Thymus (tissue), 11 donors: Measurements from ENCODE around the gene DUSP21. TPM values are rescaled to one million over a fixed set of nuclear protein-coding genes. Genes with fewer than 3 reads are reported as not detected.
"Not testable (repeated sequence)": the region's sequence is repeated elsewhere in the genome, so short reads cannot be mapped to it uniquely, and the experiment has no call there.

Source experiments
- DNase-seq, 9 donors: peaks; one replicate each; pipeline ENCODE4 v3.0.0-alpha.2; 2013; ENCODE audit warnings: low spot score in 9 of 9, low read depth in 6 of 9, missing footprints in 1 of 9
- H3K27ac ChIP-seq, 2 donors: one replicate each; pipeline ENCODE4 v1.5.1; 2013; ENCODE audit warnings: control low read depth in 1 of 2, low read depth in 1 of 2, low read length in 1 of 2, mild to moderate bottlenecking in 1 of 2, moderate library complexity in 1 of 2
- H3K27me3 ChIP-seq, 2 donors: one replicate each; pipeline ENCODE4 v1.5.1; 2013; ENCODE audit warnings: low read length in 1 of 2; ENCODE audit not compliant: control insufficient read depth in 2 of 2, insufficient read depth in 1 of 2
- H3K36me3 ChIP-seq, 2 donors: one replicate each; pipeline ENCODE4 v1.5.1; 2013; ENCODE audit warnings: low read length in 1 of 2, mild to moderate bottlenecking in 1 of 2, moderate library complexity in 1 of 2; ENCODE audit not compliant: control insufficient read depth in 2 of 2, insufficient read depth in 2 of 2
- H3K4me1 ChIP-seq, 2 donors: one replicate each; pipeline ENCODE4 v1.5.1; 2013; ENCODE audit warnings: low read length in 2 of 2; ENCODE audit not compliant: control insufficient read depth in 2 of 2, insufficient read depth in 2 of 2
- H3K4me3 ChIP-seq, 2 donors: one replicate each; pipeline ENCODE4 v1.5.1; 2013; ENCODE audit warnings: low read length in 2 of 2, control low read depth in 1 of 2, mild to moderate bottlenecking in 1 of 2
- H3K9me3 ChIP-seq, 2 donors: one replicate each; pipeline ENCODE4 v1.5.1; 2013; ENCODE audit warnings: low read length in 1 of 2, mild to moderate bottlenecking in 1 of 2; ENCODE audit not compliant: control insufficient read depth in 2 of 2, insufficient read depth in 1 of 2
- WGBS: extraction: QIAGEN DNeasy Blood & Tissue Kit; methylation state at CpG from one replicate; pipeline ENCODE4 v1.1.7; 2013; 5-methylcytosine and 5-hydroxymethylcytosine counted together
- polyA plus RNA-seq: library from polyadenylated mRNA; stranded (reverse); fragments of 200-250 nt; gene quantifications from one replicate; pipeline ENCODE4 v1.2.3, GENCODE V29; 2013
- total RNA-seq: library from RNA; stranded (reverse); fragments of 120-200 nt; gene quantifications from one replicate; pipeline ENCODE4 v1.2.4, GENCODE V29; 2013
- donor health status: healthy.

The DUSP21 gene
- total and polyA plus RNA-seq, 2 donors: not detected

DNA sequence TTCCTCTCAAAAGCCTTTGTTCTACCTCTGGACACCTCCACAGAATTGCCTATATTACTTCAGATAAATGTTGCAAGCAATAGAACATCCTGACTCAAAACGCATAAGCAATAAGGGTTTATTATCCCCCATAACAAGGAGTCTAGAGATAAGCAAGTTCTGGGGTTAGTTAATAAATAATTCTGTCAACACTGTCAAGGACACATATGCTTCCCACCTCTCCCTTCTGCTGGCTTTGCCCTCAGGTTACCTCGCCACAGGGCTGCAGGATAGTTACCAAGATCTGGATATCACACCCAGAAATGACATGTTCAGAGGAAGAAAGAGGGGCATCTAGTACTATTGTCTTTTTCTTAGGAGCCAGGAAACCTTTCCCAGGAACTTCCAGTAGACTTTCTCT is 14.0 kb upstream of the DUSP21 start:
- no peaks in the 10 kb centered on the region for H3K27me3 ChIP-seq
- no peak overlapping the region for H3K4me3 ChIP-seq
- no peaks in the 10 kb centered on the region for H3K36me3 ChIP-seq
- H3K4me1 ChIP-seq: no peaks in the 10 kb centered on the region
- H3K9me3 ChIP-seq: no peaks in the 10 kb centered on the region
- no peak for DNase-seq
- WGBS: 77% methylated on average over 2 of the region's 2 CpGs
- no peak overlapping the region for H3K27ac ChIP-seq

DNA sequence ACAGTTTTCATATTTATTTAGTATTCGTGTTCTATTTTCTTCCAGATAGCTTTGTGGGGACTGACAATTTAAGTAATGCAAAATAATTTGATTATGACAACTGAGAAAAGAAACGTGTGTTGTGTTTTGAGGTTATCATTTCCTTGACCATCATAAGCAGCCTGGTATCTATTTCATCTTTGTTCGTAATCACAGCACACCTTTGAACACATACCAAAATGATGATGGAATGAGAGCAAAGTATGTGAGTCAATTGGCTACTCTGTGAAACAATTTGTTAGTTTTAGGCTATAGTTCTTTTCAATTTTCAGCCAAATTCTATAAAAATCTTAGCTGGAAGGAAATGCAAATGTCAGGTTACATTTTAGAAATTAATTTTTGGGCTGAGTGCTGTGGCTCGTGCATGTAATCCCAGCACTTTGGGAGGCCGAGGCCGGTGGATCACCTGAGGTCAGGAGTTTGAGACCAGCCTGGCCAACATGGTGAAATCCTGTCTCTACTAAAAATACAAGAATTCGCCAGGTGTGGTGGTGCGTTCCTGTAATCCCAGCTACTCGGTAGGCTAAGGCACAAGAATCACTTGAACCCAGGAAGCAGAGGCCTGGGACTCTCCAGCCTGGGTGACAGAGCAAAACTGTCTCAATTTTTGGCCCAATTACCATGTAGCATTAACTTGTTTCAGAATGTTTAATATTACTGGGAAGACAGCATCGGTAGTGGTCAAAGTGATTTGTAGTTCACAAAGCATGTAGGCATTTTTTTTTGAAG is 1.1 kb upstream of the DUSP21 start:
- WGBS: 98% methylated on average over 10 of the region's 10 CpGs
- Histone ChIP-seq H3K4me1 (no peaks in the 10 kb centered on the region), H3K9me3 (no peaks in the 10 kb centered on the region), H3K27ac (no peak overlapping the region), H3K27me3 (no peaks in the 10 kb centered on the region), H3K4me3 (no peak overlapping the region), H3K36me3 (no peaks in the 10 kb centered on the region)
- no peak for DNase-seq

DNA sequence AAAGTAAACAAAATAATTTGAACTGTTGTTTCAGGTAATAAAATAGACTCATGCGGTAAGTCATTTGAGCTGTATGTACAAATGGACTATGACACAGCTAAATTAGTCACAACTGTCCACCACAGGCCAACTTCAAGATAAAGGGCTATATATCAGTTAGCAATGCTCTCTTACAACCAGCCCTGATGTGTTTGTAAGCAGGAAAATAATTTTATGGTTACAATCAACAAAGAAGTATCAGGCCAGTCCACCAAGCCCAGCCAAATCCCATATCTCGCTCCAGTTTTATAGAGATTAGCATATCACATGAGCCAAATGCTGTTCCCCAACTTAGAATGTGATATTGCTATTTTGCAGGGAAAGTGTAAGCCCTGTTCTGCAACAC is 511 bp upstream of the DUSP21 start:
- no peak overlapping the region for H3K27ac ChIP-seq
- H3K9me3 ChIP-seq: no peaks in the 10 kb centered on the region
- no peaks in the 10 kb centered on the region for H3K36me3 ChIP-seq
- DNase-seq: no peak
- H3K4me3 ChIP-seq: no peak overlapping the region
- no peaks in the 10 kb centered on the region for H3K4me1 ChIP-seq
- 100% methylated on average over 2 of the region's 2 CpGs for WGBS
- no peaks in the 10 kb centered on the region for H3K27me3 ChIP-seq

DNA sequence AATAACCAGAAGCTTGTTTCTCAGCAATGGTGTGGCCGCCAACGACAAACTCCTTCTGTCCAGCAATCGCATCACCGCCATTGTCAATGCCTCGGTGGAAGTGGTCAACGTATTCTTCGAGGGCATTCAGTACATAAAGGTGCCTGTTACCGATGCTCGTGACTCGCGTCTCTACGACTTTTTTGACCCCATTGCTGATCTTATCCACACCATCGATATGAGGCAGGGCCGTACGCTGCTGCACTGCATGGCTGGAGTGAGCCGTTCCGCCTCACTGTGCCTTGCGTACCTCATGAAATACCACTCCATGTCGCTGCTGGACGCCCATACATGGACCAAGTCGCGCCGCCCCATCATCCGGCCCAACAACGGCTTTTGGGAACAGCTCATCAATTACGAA is 383 bp downstream of the DUSP21 start:
- over 99% methylated on average over 26 of the region's 26 CpGs for WGBS
- Histone ChIP-seq H3K27me3 (no peaks in the 10 kb centered on the region), H3K4me3 (no peak overlapping the region), H3K4me1 (no peaks in the 10 kb centered on the region), H3K9me3 (no peaks in the 10 kb centered on the region), H3K27ac (no peak overlapping the region), H3K36me3 (no peaks in the 10 kb centered on the region)
- no peak for DNase-seq

DNA sequence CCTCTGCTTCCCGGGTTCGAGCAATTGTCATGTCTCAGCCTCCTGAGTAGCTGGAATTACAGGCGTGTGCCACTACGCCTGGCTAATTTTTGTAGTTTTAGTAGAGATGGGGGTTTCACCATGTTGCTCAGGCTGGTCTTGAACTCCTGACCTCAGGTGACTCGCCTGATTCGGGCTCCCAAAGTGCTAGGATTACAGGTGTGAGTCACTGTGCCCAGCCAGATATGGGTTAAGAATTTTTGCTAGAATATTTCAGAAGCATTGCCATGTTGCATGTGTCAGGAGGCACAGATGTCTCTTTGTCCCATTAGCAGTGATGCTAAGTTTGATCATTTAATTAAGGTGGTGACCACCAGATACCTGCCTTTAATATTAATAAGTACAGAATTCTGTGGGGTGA is 7.1 kb downstream of the DUSP21 start:
- not testable (repeated sequence) for H3K9me3 ChIP-seq, H3K27ac ChIP-seq, H3K36me3 ChIP-seq, H3K4me1 ChIP-seq, H3K27me3 ChIP-seq, H3K4me3 ChIP-seq, DNase-seq
- WGBS: over 99% methylated on average over 6 of the region's 6 CpGs

DNA sequence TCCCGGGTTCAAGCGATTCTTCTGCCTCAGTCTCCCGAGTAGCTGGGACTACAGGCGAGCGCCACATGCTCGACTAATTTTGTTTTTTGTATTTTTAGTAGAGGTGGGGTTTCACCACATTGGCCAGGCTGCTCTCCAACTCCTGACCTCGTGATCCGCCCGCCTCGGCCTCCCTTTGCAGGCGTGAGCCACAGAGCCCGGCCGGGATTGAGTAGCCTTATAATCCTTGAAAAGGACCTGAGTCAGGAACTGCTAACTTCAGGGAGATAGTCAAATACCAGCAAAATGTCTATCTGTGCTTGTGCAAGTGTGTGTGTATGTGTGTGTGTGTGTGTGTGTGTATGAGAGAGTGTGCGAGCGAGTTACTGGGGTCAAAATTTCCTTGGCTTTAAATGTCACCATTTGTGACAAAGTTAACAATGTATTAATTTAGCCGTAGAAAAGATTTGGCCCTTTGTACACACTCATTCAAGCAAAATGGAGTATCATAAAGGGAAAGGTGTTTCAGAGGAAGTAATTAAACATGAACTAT is 27.4 kb downstream of the DUSP21 start:
- WGBS: 86% methylated on average over 16 of the region's 16 CpGs
- Histone ChIP-seq H3K27me3 (no peaks in the 10 kb centered on the region), H3K4me3 (no peak overlapping the region), H3K36me3 (no peaks in the 10 kb centered on the region), H3K27ac (peak overlapping the region in 1 of 2 donors; percentile 3), H3K4me1 (peaks cover 0 to 4% of the 10 kb centered on the region in 2 donors), H3K9me3 (no peaks in the 10 kb centered on the region)
- no peak for DNase-seq

DNA sequence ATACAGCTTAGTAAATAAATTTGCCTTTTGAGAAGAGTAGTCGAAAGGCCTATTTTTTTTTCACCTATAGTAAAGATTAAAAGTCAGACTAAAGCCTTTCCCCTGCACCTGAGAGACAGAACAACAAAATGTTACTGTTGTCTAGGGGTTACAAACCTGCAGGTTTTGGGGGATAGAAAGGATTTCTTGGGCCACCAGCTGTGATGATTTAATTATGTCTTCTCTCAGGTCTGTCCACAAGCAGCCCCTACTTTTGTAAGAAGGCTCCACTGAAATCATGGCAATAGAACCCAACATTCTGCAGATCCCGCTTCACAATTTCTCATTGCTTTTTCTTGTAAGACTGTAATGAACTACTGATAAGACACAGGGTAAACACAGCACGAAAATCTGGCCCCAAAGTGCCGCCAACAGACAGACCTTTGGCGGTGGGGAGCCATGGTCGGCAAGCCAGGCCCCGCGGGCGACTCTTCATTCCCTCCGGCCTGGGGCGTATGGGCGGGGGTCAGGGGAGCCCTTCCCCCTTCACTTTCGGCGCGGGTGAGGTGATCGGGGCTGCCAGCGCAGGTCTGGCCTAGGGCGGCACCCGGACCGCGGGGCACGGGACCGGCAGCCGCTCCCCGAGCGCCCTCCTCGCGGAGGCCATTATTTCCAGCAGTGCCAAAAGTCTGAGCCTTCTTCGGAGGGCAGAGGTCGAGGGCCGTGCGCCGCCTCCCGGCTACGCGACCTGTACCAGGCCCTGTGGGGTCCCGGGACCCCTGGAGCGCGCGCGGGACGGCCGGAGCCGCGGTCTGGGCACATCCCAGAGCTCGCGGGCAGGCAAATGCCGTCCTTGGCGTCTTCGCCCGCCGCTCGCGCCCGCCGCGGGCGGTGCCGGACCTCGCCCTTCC is 28.4 kb downstream of the DUSP21 start:
- H3K4me3 ChIP-seq: peak overlapping the region; percentile 87 to 89
- WGBS: under 1% methylated on average over 58 of the region's 60 CpGs
- peak in 5 of 9 donors; percentile 1 to 71 (median 21) for DNase-seq

DNA sequence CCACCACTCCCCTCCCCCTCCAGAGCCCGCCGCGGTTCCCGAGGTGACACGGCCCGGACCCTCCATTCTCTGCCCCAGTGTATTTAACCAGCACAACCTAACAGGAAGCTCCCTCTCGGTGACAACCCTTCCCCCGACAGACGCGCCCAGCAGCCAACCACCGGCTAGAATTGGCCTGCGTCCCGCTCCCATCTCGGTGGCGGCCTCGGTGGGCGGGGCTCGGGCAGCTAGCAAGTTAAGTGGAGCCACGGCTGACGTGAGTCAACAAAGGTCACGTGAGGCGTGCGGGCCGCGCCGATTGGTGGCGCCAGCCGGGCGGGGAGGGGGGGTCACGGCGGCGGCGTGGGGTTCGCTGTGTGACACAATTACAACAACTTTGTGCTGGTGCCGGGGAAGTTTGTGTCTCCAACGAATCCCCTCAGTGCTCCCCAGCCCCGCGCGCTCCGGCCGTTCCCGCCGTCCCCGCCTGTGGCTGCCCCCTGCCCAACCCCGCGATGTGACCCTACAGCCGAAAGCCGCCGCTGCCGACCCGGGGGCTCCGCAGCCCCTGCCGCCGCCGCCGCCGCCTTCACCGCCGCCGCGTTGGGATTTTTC is 29.1 kb downstream of the DUSP21 start, which contains the start of gene KDM6A:
Gene KDM6A (plus strand): TSS at position 368 of the 594 bp plus-strand sequence. CDS start 364 bp downstream, outside the sequence.
- no peaks in the 10 kb centered on the region for H3K27me3 ChIP-seq
- peak within 1 kb of the TSS; percentile 87 to 89 for H3K4me3 ChIP-seq
- H3K36me3 ChIP-seq: no peaks in the 10 kb centered on the region
- no peaks in the 10 kb centered on the region for H3K9me3 ChIP-seq
- H3K4me1 ChIP-seq: peaks cover 0 to 4% of the 10 kb centered on the region in 2 donors
- under 1% methylated on average over 60 of the region's 61 CpGs for WGBS
- peak; percentile 77 to 100 (median 96) for DNase-seq
- peak within 1 kb of the TSS; percentile 97 to 100 for H3K27ac ChIP-seq

More for the DNA sequence above, 28.4 kb downstream of the DUSP21 start:
- H3K36me3 ChIP-seq: no peaks in the 10 kb centered on the region
- H3K27ac ChIP-seq: peak overlapping the region; percentile 91 to 96
- no peaks in the 10 kb centered on the region for H3K27me3 ChIP-seq
- no peaks in the 10 kb centered on the region for H3K9me3 ChIP-seq
- peaks cover 0 to 4% of the 10 kb centered on the region in 2 donors for H3K4me1 ChIP-seq
